Measurements from ENCODE around the gene TM6SF1.

- no peak for TF ChIP-seq EP300 (IDR thresholded peaks at IDR 0.05)
- TF ChIP-seq, protein P1, sequence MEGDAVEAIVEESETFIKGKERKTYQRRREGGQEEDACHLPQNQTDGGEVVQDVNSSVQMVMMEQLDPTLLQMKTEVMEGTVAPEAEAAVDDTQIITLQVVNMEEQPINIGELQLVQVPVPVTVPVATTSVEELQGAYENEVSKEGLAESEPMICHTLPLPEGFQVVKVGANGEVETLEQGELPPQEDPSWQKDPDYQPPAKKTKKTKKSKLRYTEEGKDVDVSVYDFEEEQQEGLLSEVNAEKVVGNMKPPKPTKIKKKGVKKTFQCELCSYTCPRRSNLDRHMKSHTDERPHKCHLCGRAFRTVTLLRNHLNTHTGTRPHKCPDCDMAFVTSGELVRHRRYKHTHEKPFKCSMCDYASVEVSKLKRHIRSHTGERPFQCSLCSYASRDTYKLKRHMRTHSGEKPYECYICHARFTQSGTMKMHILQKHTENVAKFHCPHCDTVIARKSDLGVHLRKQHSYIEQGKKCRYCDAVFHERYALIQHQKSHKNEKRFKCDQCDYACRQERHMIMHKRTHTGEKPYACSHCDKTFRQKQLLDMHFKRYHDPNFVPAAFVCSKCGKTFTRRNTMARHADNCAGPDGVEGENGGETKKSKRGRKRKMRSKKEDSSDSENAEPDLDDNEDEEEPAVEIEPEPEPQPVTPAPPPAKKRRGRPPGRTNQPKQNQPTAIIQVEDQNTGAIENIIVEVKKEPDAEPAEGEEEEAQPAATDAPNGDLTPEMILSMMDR (IDR thresholded peaks at IDR 0.05): no peak
- TF ChIP-seq POLR2A (IDR thresholded peaks at IDR 0.05): no peak
Observed at GRCh38 chr15:83090465-83090864, 17.0 kb upstream of the TM6SF1 start.

Measured in tibial nerve (tissue), 4 donors.